K562 (cell line): Measurements from ENCODE around the gene DPEP1. TPM values are rescaled to one million over a fixed set of nuclear protein-coding genes. Genes with fewer than 3 reads are reported as not detected.

Experiments used
- CBFB ChIP-seq: sonication (generic); formaldehyde crosslinking; IDR thresholded peaks from 2 replicates; pipeline ENCODE4 v1.4.0; 2020; ENCODE audit warnings: mild to moderate bottlenecking, missing genetic modification reagents
- CEBPB ChIP-seq: fragments of 450-650 bp; IDR thresholded peaks from 2 replicates; pipeline ENCODE4 v1.6.1; 2016; ENCODE audit warnings: missing genetic modification characterization, missing compliant biosample characterization
- FOSL1 ChIP-seq: fragments of 200-800 bp; sonication (Bioruptor generic); conservative IDR thresholded peaks from 2 replicates; pipeline ENCODE4 v1.6.1; 2016; ENCODE audit warnings: missing genetic modification characterization, missing compliant biosample characterization
- FOXA3 ChIP-seq, 2 experiments: fragments of 450-650 bp in 1 of 2; sonication (generic) in 1 of 2; formaldehyde crosslinking; IDR thresholded peaks in 1 of 2; conservative IDR thresholded peaks in 1 of 2; 2 replicates each; pipeline versions ENCODE4 v1.4.0 to v1.8.0; 2020 to 2022; ENCODE audit warnings: mild to moderate bottlenecking in 2 of 2, missing genetic modification reagents in 1 of 2
- NR2F6 ChIP-seq: fragments of 450-650 bp; formaldehyde crosslinking; IDR thresholded peaks from 2 replicates; pipeline ENCODE4 v1.4.0; 2020; ENCODE audit warnings: mild to moderate bottlenecking
- TFAM ChIP-seq: fragments of 250-450 bp; sonication (Bioruptor Pico); conservative IDR thresholded peaks from 2 replicates; pipeline ENCODE4 v1.5.0; 2021; ENCODE audit warnings: mild to moderate bottlenecking, moderate library complexity
- ZBTB5 ChIP-seq: fragments of 450-650 bp; IDR thresholded peaks from 2 replicates; pipeline ENCODE4 v1.6.1; 2017; ENCODE audit warnings: antibody characterized with exemption
- ZNF655 ChIP-seq: fragments of 250-450 bp; sonication (Bioruptor Pico); IDR thresholded peaks from 2 replicates; pipeline ENCODE4 v1.5.0; 2021
- polyA plus RNA-seq, 8 experiments: library from polyadenylated mRNA; depleted of rRNA in 4 of 8; stranded (reverse) in 5 of 8; unstranded in 3 of 8; fragments of >200 nt; fragmentation: Nextera tagmentation in 2 of 8; fragmentation: Illumina TruSeq in 1 of 8; extraction: Ambion mirVana in 2 of 8; extraction: Trizol in 1 of 8; gene quantifications; 2 replicates each; pipeline versions ENCODE4 v1.2.1 to v1.2.3, GENCODE V29; 2011 to 2014; ENCODE audit warnings: inconsistent platforms in 1 of 8, missing spikeins in 1 of 8
- total RNA-seq, 7 experiments: library from RNA; depleted of rRNA in 6 of 7; stranded (reverse); fragments of >200 nt in 6 of 7; fragmentation: Illumina TruSeq in 2 of 7; extraction: Trizol in 2 of 7; gene quantifications; 2 replicates each; pipeline versions ENCODE4 v1.2.1 to v1.2.3, GENCODE V29; 2011 to 2021; ENCODE audit warnings: low replicate concordance in 1 of 7
- TF ChIP-seq, protein P1 (sequence below): sonication (generic); formaldehyde crosslinking; IDR thresholded peaks from 2 replicates; pipeline ENCODE4 v1.8.0; 2023; ENCODE audit warnings: mild to moderate bottlenecking, missing genetic modification reagents
- TF ChIP-seq, protein P2 (sequence below): sonication (generic); formaldehyde crosslinking; IDR thresholded peaks from 2 replicates; pipeline ENCODE4 v1.8.0; 2022; ENCODE audit warnings: mild to moderate bottlenecking, missing genetic modification reagents
- TF ChIP-seq, protein P3 (sequence below): sonication (generic); formaldehyde crosslinking; IDR thresholded peaks from 2 replicates; pipeline ENCODE4 v1.8.0; 2023; ENCODE audit warnings: missing genetic modification reagents, mild to moderate bottlenecking, borderline replicate concordance

The DPEP1 gene
- total and polyA plus RNA-seq, 9 of the 15 experiments (the other 6 are each of a cell fraction or from before 2014, with no cell fraction given) = 0.14 to 0.31 (median 0.20) TPM; not detected in 6

GRCh38 chr16:89565506-89566372 lies 47.7 kb upstream of the DPEP1 start (continued):
- TF ChIP-seq, protein P1, sequence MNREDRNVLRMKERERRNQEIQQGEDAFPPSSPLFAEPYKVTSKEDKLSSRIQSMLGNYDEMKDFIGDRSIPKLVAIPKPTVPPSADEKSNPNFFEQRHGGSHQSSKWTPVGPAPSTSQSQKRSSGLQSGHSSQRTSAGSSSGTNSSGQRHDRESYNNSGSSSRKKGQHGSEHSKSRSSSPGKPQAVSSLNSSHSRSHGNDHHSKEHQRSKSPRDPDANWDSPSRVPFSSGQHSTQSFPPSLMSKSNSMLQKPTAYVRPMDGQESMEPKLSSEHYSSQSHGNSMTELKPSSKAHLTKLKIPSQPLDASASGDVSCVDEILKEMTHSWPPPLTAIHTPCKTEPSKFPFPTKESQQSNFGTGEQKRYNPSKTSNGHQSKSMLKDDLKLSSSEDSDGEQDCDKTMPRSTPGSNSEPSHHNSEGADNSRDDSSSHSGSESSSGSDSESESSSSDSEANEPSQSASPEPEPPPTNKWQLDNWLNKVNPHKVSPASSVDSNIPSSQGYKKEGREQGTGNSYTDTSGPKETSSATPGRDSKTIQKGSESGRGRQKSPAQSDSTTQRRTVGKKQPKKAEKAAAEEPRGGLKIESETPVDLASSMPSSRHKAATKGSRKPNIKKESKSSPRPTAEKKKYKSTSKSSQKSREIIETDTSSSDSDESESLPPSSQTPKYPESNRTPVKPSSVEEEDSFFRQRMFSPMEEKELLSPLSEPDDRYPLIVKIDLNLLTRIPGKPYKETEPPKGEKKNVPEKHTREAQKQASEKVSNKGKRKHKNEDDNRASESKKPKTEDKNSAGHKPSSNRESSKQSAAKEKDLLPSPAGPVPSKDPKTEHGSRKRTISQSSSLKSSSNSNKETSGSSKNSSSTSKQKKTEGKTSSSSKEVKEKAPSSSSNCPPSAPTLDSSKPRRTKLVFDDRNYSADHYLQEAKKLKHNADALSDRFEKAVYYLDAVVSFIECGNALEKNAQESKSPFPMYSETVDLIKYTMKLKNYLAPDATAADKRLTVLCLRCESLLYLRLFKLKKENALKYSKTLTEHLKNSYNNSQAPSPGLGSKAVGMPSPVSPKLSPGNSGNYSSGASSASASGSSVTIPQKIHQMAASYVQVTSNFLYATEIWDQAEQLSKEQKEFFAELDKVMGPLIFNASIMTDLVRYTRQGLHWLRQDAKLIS (CRISPR knock-in tag) = peak; percentile 59
- TF ChIP-seq, protein P2, sequence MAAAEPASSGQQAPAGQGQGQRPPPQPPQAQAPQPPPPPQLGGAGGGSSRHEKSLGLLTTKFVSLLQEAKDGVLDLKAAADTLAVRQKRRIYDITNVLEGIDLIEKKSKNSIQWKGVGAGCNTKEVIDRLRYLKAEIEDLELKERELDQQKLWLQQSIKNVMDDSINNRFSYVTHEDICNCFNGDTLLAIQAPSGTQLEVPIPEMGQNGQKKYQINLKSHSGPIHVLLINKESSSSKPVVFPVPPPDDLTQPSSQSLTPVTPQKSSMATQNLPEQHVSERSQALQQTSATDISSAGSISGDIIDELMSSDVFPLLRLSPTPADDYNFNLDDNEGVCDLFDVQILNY (CRISPR knock-in tag) = no peak
- TF ChIP-seq CBFB (CRISPR knock-in tag) = peak; percentile 40; the same call in 1 of the 2 replicates
- TF ChIP-seq FOSL1 (tag) = no peak
- peak in 1 of 2 experiments; percentile 22; a peak in 1 of 4 replicates for TF ChIP-seq FOXA3 (CRISPR knock-in tag; conservative IDR thresholded peaks at IDR 0.05 in 1 of 2, IDR thresholded peaks at IDR 0.05 in 1 of 2)
- no peak for TF ChIP-seq TFAM
- TF ChIP-seq ZNF655 = no peak
- TF ChIP-seq, protein P3, sequence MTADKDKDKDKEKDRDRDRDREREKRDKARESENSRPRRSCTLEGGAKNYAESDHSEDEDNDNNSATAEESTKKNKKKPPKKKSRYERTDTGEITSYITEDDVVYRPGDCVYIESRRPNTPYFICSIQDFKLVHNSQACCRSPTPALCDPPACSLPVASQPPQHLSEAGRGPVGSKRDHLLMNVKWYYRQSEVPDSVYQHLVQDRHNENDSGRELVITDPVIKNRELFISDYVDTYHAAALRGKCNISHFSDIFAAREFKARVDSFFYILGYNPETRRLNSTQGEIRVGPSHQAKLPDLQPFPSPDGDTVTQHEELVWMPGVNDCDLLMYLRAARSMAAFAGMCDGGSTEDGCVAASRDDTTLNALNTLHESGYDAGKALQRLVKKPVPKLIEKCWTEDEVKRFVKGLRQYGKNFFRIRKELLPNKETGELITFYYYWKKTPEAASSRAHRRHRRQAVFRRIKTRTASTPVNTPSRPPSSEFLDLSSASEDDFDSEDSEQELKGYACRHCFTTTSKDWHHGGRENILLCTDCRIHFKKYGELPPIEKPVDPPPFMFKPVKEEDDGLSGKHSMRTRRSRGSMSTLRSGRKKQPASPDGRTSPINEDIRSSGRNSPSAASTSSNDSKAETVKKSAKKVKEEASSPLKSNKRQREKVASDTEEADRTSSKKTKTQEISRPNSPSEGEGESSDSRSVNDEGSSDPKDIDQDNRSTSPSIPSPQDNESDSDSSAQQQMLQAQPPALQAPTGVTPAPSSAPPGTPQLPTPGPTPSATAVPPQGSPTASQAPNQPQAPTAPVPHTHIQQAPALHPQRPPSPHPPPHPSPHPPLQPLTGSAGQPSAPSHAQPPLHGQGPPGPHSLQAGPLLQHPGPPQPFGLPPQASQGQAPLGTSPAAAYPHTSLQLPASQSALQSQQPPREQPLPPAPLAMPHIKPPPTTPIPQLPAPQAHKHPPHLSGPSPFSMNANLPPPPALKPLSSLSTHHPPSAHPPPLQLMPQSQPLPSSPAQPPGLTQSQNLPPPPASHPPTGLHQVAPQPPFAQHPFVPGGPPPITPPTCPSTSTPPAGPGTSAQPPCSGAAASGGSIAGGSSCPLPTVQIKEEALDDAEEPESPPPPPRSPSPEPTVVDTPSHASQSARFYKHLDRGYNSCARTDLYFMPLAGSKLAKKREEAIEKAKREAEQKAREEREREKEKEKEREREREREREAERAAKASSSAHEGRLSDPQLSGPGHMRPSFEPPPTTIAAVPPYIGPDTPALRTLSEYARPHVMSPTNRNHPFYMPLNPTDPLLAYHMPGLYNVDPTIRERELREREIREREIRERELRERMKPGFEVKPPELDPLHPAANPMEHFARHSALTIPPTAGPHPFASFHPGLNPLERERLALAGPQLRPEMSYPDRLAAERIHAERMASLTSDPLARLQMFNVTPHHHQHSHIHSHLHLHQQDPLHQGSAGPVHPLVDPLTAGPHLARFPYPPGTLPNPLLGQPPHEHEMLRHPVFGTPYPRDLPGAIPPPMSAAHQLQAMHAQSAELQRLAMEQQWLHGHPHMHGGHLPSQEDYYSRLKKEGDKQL (CRISPR knock-in tag) = 0 out of 2 replicates have a peak, but pooled peaks have one; percentile 37
- TF ChIP-seq ZBTB5 = no peak
- TF ChIP-seq NR2F6 (CRISPR knock-in tag) = 0 out of 2 replicates have a peak, but pooled peaks have one; percentile 85
- no peak for TF ChIP-seq CEBPB (tag)
